ENCODE results near the gene OR10A3. TPM values are rescaled to one million over a fixed set of nuclear protein-coding genes. Genes with fewer than 3 reads are reported as not detected.

Gene OR10A3
- total RNA-seq, 1 experiment from 2014 or later, result not detected

DNA sequence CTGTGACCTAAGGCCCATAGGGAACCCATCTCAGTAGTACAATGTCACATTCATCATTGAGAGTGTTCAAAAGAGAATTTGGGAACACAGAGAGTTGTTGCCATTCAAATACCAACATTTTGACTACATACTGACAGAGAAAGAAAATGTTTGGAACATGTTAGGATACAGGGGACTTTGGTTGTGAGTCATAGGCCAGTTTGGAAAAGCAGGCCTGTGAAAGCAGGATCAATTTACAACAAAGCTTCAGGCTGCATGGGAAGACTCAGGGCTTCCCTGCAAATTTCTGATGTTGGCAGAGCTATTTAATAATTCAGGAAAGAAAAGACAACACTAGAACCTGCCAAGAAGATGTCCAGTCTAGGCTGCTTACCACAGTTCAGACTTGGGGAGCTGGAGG, 23.4 kb upstream of the OR10A3 start:
- no peak overlapping the region for H3K27ac Mint-ChIP-seq
- peaks cover 38% of the 10 kb centered on the region for H3K4me1 Mint-ChIP-seq
- ChIA-PET CTCF (interaction anchor here (0.8 to 3.5 kb wide), 2 partner anchors 22 to 134 kb away, joined by 4 to 9 read pairs; partner anchors contain the start of gene EIF3F), POLR2A (interaction anchor here (1.1 kb wide), 2 partner anchors 11 to 22 kb away, joined by 3 to 4 read pairs; partner anchors contain the start of gene EIF3F)
- DNase-seq (ENCODE audit: low spot score) (no peak), ATAC-seq (no peak)
- peaks cover 5% of the 10 kb centered on the region for H3K36me3 Mint-ChIP-seq
- H3K27me3 Mint-ChIP-seq (ENCODE audit: low read depth), result no peaks in the 10 kb centered on the region; the same call in 1 of the 2 replicates
- TF ChIP-seq ATF1 (CRISPR knock-in tag; IDR thresholded peaks at IDR 0.05) (no peak), TCF7 (CRISPR knock-in tag; IDR thresholded peaks at IDR 0.05; ENCODE audit: low read depth) (no peak), NFYB (CRISPR knock-in tag; conservative IDR thresholded peaks at IDR 0.05; ENCODE audit: low read depth) (no peak), ZNF416 (CRISPR knock-in tag; IDR thresholded peaks at IDR 0.05) (no peak), ZNF671 (CRISPR knock-in tag; IDR thresholded peaks at IDR 0.05) (no peak)
- TF ChIP-seq, protein P1, sequence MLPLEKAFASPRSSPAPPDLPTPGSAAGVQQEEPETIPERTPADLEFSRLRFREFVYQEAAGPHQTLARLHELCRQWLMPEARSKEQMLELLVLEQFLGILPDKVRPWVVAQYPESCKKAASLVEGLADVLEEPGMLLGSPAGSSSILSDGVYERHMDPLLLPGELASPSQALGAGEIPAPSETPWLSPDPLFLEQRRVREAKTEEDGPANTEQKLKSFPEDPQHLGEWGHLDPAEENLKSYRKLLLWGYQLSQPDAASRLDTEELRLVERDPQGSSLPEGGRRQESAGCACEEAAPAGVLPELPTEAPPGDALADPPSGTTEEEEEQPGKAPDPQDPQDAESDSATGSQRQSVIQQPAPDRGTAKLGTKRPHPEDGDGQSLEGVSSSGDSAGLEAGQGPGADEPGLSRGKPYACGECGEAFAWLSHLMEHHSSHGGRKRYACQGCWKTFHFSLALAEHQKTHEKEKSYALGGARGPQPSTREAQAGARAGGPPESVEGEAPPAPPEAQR (CRISPR knock-in tag; IDR thresholded peaks at IDR 0.05), result no peak
- TF ChIP-seq, protein P2, sequence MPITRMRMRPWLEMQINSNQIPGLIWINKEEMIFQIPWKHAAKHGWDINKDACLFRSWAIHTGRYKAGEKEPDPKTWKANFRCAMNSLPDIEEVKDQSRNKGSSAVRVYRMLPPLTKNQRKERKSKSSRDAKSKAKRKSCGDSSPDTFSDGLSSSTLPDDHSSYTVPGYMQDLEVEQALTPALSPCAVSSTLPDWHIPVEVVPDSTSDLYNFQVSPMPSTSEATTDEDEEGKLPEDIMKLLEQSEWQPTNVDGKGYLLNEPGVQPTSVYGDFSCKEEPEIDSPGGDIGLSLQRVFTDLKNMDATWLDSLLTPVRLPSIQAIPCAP (CRISPR knock-in tag; IDR thresholded peaks at IDR 0.05), result no peak
- H3K9me3 Mint-ChIP-seq, result peaks cover 8% of the 10 kb centered on the region
- H3K4me3 Mint-ChIP-seq, result no peak overlapping the region

DNA sequence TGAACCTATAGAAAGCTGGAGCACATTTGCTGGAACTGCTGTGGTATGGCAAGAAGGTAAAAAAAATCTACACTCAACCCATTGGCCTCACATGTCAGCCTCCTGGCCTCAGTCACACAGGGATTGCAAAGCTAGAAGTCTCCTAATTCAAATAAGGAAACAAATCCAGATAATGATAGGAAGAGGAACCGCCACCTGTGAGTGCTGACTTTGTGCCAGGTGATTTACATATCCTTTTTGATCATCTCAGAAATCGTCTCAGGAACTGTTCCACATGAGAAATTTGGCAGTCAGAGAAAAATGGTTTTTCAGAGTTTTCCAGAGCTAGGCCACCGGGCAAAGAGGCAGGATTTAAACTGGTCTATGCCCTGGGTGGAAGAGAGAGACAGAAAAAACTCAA, 22.8 kb upstream of the OR10A3 start:
- Mint-ChIP-seq H3K4me3 (no peak overlapping the region), H3K36me3 (peaks cover 5% of the 10 kb centered on the region), H3K27me3 (ENCODE audit: low read depth) (no peaks in the 10 kb centered on the region; the same call in 1 of the 2 replicates), H3K4me1 (peaks cover 31% of the 10 kb centered on the region), H3K27ac (no peak overlapping the region), H3K9me3 (peaks cover 8% of the 10 kb centered on the region)
- CTCF ChIA-PET, result interaction anchor here (3.5 kb wide), 1 partner anchor 23 kb away, joined by 9 read pairs; the partner anchor contains the start of gene EIF3F
- ATAC-seq (no peak), DNase-seq (ENCODE audit: low spot score) (no peak)
- POLR2A ChIA-PET, result interaction anchor here (1.1 kb wide), 1 partner anchor 11 kb away, joined by 3 read pairs; no protein-coding TSS in a partner anchor
- TF ChIP-seq, protein P3, sequence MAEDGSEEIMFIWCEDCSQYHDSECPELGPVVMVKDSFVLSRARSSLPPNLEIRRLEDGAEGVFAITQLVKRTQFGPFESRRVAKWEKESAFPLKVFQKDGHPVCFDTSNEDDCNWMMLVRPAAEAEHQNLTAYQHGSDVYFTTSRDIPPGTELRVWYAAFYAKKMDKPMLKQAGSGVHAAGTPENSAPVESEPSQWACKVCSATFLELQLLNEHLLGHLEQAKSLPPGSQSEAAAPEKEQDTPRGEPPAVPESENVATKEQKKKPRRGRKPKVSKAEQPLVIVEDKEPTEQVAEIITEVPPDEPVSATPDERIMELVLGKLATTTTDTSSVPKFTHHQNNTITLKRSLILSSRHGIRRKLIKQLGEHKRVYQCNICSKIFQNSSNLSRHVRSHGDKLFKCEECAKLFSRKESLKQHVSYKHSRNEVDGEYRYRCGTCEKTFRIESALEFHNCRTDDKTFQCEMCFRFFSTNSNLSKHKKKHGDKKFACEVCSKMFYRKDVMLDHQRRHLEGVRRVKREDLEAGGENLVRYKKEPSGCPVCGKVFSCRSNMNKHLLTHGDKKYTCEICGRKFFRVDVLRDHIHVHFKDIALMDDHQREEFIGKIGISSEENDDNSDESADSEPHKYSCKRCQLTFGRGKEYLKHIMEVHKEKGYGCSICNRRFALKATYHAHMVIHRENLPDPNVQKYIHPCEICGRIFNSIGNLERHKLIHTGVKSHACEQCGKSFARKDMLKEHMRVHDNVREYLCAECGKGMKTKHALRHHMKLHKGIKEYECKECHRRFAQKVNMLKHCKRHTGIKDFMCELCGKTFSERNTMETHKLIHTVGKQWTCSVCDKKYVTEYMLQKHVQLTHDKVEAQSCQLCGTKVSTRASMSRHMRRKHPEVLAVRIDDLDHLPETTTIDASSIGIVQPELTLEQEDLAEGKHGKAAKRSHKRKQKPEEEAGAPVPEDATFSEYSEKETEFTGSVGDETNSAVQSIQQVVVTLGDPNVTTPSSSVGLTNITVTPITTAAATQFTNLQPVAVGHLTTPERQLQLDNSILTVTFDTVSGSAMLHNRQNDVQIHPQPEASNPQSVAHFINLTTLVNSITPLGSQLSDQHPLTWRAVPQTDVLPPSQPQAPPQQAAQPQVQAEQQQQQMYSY (CRISPR knock-in tag; IDR thresholded peaks at IDR 0.05), result no peak
- TF ChIP-seq NR2C2 (CRISPR knock-in tag; IDR thresholded peaks at IDR 0.05), result no peak
- no peak for TF ChIP-seq ZNF232 (CRISPR knock-in tag; IDR thresholded peaks at IDR 0.05)
- TF ChIP-seq IRF2 (CRISPR knock-in tag; IDR thresholded peaks at IDR 0.05; ENCODE audit: borderline replicate concordance, low read depth), result no peak
- TF ChIP-seq SP1 (CRISPR knock-in tag; conservative IDR thresholded peaks at IDR 0.05), result no peak
- TF ChIP-seq, protein P4, sequence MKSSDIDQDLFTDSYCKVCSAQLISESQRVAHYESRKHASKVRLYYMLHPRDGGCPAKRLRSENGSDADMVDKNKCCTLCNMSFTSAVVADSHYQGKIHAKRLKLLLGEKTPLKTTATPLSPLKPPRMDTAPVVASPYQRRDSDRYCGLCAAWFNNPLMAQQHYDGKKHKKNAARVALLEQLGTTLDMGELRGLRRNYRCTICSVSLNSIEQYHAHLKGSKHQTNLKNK (CRISPR knock-in tag; IDR thresholded peaks at IDR 0.05), result no peak
- TF ChIP-seq, protein P5, sequence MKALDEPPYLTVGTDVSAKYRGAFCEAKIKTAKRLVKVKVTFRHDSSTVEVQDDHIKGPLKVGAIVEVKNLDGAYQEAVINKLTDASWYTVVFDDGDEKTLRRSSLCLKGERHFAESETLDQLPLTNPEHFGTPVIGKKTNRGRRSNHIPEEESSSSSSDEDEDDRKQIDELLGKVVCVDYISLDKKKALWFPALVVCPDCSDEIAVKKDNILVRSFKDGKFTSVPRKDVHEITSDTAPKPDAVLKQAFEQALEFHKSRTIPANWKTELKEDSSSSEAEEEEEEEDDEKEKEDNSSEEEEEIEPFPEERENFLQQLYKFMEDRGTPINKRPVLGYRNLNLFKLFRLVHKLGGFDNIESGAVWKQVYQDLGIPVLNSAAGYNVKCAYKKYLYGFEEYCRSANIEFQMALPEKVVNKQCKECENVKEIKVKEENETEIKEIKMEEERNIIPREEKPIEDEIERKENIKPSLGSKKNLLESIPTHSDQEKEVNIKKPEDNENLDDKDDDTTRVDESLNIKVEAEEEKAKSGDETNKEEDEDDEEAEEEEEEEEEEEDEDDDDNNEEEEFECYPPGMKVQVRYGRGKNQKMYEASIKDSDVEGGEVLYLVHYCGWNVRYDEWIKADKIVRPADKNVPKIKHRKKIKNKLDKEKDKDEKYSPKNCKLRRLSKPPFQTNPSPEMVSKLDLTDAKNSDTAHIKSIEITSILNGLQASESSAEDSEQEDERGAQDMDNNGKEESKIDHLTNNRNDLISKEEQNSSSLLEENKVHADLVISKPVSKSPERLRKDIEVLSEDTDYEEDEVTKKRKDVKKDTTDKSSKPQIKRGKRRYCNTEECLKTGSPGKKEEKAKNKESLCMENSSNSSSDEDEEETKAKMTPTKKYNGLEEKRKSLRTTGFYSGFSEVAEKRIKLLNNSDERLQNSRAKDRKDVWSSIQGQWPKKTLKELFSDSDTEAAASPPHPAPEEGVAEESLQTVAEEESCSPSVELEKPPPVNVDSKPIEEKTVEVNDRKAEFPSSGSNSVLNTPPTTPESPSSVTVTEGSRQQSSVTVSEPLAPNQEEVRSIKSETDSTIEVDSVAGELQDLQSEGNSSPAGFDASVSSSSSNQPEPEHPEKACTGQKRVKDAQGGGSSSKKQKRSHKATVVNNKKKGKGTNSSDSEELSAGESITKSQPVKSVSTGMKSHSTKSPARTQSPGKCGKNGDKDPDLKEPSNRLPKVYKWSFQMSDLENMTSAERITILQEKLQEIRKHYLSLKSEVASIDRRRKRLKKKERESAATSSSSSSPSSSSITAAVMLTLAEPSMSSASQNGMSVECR (CRISPR knock-in tag; IDR thresholded peaks at IDR 0.05; ENCODE audit: borderline replicate concordance), result no peak
- no peak for TF ChIP-seq ZNF317 (CRISPR knock-in tag; IDR thresholded peaks at IDR 0.05; ENCODE audit: borderline replicate concordance, low read depth)
- TF ChIP-seq OVOL2 (CRISPR knock-in tag; IDR thresholded peaks at IDR 0.05; ENCODE audit: borderline replicate concordance), result no peak
- no peak for TF ChIP-seq ZBTB21 (CRISPR knock-in tag; IDR thresholded peaks at IDR 0.05; ENCODE audit: borderline replicate concordance)
- no peak for TF ChIP-seq FOXJ3 (CRISPR knock-in tag; IDR thresholded peaks at IDR 0.05; ENCODE audit: borderline replicate concordance)
- TF ChIP-seq EMX1 (CRISPR knock-in tag; IDR thresholded peaks at IDR 0.05), result no peak
- TF ChIP-seq, protein P6, sequence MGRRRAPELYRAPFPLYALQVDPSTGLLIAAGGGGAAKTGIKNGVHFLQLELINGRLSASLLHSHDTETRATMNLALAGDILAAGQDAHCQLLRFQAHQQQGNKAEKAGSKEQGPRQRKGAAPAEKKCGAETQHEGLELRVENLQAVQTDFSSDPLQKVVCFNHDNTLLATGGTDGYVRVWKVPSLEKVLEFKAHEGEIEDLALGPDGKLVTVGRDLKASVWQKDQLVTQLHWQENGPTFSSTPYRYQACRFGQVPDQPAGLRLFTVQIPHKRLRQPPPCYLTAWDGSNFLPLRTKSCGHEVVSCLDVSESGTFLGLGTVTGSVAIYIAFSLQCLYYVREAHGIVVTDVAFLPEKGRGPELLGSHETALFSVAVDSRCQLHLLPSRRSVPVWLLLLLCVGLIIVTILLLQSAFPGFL (CRISPR knock-in tag; IDR thresholded peaks at IDR 0.05; ENCODE audit: borderline replicate concordance), result no peak
- TF ChIP-seq, protein P2 (CRISPR knock-in tag; IDR thresholded peaks at IDR 0.05), result no peak
- TF ChIP-seq ZNF396 (CRISPR knock-in tag; IDR thresholded peaks at IDR 0.05; ENCODE audit: borderline replicate concordance), result no peak
- TF ChIP-seq KAT7 (CRISPR knock-in tag; IDR thresholded peaks at IDR 0.05; ENCODE audit: borderline replicate concordance), result no peak
- TF ChIP-seq FOXK1 (CRISPR knock-in tag; IDR thresholded peaks at IDR 0.05), result no peak

Data from WTC11 (cell line).